Progenitor cell of endocrine pancreas (in vitro differentiated cells): Measurements from ENCODE around the gene PRKN. TPM values are rescaled to one million over a fixed set of nuclear protein-coding genes. Genes with fewer than 3 reads are reported as not detected.

Source experiments
- DNase-seq: peaks from one replicate; pipeline ENCODE4 v3.0.0; 2021; ENCODE audit warnings: low spot score; ENCODE audit not compliant: unreplicated experiment
- H3K27ac Mint-ChIP-seq: 2 replicates; pipeline ENCODE4 v1.8.0; 2021; ENCODE audit warnings: mild to moderate bottlenecking, moderate library complexity, mixed read lengths
- H3K27me3 Mint-ChIP-seq: 2 replicates; pipeline ENCODE4 v1.8.0; 2021; ENCODE audit warnings: mixed read lengths
- H3K36me3 Mint-ChIP-seq: 2 replicates; pipeline ENCODE4 v1.8.0; 2022; ENCODE audit warnings: mixed read lengths; ENCODE audit not compliant: insufficient read depth
- H3K4me1 Mint-ChIP-seq: 2 replicates; pipeline ENCODE4 v1.8.0; 2021; ENCODE audit warnings: low read depth, mixed read lengths
- H3K4me3 Mint-ChIP-seq: 2 replicates; pipeline ENCODE4 v1.8.0; 2021; ENCODE audit warnings: low read depth, mild to moderate bottlenecking, moderate library complexity, mixed read lengths
- H3K9me3 Mint-ChIP-seq: 2 replicates; pipeline ENCODE4 v1.8.0; 2021; ENCODE audit warnings: low read depth, mixed read lengths
- total RNA-seq: library from RNA; stranded (reverse); gene quantifications from 2 replicates; pipeline ENCODE4 v1.2.1, GENCODE V29; 2021
- TF ChIP-seq, protein P1 (sequence below): fragments of 200-600 bp; sonication (generic); IDR thresholded peaks from one replicate; pipeline ENCODE4 v1.5.0; 2021; ENCODE audit warnings: antibody characterized with exemption, mild to moderate bottlenecking; ENCODE audit not compliant: unreplicated experiment

Gene PRKN
- total RNA-seq, 1 donor from 2014 or later: 4.6 TPM

DNA sequence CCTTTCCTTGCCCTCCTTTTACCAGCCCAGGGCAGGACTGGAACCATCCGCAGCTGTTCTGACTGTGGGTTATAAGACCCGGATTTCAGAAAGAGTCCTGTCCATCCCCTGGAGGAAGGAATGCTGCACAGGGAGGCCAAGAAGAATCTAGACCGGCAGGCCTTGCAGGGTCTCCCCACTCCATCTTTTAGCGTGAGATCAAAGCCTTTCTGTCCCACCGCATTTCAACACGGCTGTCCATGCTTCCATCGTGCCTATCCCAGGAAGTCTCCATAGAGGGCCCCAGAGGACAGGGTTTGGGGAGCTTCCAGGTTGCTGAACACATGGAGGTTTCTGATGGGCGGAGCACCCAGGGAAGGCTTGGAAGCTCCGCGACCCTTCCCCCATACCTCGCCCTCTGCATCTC, 1374.4 kb downstream of the PRKN start:
- H3K36me3 Mint-ChIP-seq: no peaks in the 10 kb centered on the region

DNA sequence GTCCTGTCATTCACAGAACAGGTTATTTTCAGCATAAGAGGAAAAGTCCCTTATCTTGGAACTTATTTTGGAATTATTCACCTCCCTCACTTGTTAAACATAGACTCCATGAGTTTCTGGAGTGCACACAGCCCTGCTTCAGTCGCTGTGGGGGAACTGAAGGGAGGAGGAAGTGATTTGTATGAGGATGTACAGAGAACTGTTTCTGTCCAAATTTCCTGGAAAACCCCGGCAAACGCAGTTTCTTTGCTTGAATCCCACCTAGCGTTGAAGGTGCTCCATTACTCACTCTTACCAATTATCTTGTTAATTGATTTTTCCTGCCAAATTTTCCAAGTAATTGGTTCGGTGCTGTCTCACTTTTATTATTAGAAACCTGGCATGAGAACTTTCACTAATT, 1375.7 kb downstream of the PRKN start:
- Mint-ChIP-seq H3K4me3 (no peak overlapping the region), H3K36me3 (no peaks in the 10 kb centered on the region), H3K9me3 (no peaks in the 10 kb centered on the region), H3K4me1 (no peaks in the 10 kb centered on the region), H3K27ac (no peak overlapping the region), H3K27me3 (no peaks in the 10 kb centered on the region)
- TF ChIP-seq, protein P1, sequence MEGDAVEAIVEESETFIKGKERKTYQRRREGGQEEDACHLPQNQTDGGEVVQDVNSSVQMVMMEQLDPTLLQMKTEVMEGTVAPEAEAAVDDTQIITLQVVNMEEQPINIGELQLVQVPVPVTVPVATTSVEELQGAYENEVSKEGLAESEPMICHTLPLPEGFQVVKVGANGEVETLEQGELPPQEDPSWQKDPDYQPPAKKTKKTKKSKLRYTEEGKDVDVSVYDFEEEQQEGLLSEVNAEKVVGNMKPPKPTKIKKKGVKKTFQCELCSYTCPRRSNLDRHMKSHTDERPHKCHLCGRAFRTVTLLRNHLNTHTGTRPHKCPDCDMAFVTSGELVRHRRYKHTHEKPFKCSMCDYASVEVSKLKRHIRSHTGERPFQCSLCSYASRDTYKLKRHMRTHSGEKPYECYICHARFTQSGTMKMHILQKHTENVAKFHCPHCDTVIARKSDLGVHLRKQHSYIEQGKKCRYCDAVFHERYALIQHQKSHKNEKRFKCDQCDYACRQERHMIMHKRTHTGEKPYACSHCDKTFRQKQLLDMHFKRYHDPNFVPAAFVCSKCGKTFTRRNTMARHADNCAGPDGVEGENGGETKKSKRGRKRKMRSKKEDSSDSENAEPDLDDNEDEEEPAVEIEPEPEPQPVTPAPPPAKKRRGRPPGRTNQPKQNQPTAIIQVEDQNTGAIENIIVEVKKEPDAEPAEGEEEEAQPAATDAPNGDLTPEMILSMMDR: no peak
- DNase-seq: no peak

More for the DNA sequence above, 1374.4 kb downstream of the PRKN start:
- H3K4me3 Mint-ChIP-seq: no peak overlapping the region
- H3K4me1 Mint-ChIP-seq: no peaks in the 10 kb centered on the region
- no peak for DNase-seq
- TF ChIP-seq, protein P1: peak; percentile 41
- H3K27me3 Mint-ChIP-seq: no peaks in the 10 kb centered on the region
- H3K9me3 Mint-ChIP-seq: no peaks in the 10 kb centered on the region
- H3K27ac Mint-ChIP-seq: no peak overlapping the region

DNA sequence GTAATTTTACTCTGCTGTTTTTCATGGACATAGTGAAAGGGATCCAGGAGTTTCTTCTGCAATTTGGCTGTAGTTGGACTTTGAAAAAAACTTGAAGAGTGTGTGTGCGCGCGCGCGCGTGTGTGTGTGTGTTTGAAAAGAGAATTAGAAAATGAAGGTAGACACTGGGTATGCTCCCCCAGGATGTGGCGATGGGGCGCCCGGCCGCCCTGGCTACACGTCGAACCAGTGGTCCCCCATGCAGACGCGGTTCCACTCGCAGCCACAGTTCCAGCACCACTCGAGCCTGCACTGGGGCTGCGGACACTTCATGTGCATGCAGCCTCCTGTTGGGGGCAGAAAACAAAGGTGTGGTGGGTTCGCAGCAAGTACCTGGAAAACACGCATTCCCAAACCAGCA, 1377.7 kb downstream of the PRKN start:
- Mint-ChIP-seq H3K9me3 (no peaks in the 10 kb centered on the region), H3K4me1 (no peaks in the 10 kb centered on the region), H3K27me3 (no peaks in the 10 kb centered on the region), H3K36me3 (no peaks in the 10 kb centered on the region), H3K27ac (no peak overlapping the region), H3K4me3 (no peak overlapping the region)
- TF ChIP-seq, protein P1: no peak
- no peak for DNase-seq

DNA sequence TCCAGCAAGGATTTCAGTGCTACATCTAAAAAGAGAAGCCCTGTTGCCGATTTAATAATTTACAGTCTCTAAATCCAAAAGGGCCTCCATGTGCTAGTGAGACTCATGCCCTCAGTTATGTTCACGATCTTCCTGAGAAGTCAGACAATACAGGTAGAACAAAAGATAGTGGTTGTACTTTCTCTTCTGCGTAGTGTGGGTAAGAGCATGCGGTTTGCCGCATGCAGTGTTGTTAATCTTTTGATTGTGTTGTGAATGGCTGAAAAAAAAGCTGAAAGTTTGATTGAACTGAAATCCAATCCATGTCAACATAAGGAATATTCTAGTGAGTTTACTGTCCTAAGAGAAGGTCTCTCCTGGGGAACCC, 1379.0 kb downstream of the PRKN start:
- TF ChIP-seq, protein P1: no peak
- no peak for DNase-seq
- Mint-ChIP-seq H3K4me3 (no peak overlapping the region), H3K27ac (no peak overlapping the region), H3K27me3 (no peaks in the 10 kb centered on the region), H3K4me1 (no peaks in the 10 kb centered on the region), H3K36me3 (no peaks in the 10 kb centered on the region), H3K9me3 (no peaks in the 10 kb centered on the region)

DNA sequence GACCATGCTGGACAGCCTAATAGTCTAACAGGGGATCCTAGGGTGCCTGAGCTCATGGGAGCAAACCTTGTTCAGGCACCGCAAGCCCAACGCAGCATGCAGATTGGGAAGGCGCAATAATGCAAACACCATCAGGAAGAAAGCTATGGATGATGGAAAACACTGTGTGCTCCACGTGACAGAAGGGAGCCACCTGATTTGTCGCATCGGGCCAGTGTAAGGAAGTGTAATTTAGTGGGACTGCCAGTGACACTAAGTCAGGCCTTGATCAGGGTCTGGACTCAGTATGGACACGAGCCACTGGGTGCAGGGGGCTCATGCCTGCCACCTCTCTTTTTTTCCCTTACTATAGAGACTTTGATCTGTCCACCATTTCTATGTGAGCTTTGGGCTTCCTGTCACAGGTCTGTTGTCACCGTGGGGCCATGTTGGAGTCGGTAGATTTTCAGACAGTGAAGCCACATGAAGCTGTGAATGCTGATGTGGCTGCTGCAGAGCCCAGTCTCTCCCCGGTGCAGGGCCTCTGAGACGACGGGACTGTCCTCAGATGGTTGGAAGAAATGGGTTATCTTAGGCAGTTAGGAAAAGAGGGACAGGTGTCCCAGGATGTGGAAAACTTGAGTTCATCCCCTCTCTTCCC, 1379.5 kb downstream of the PRKN start:
- Mint-ChIP-seq H3K27ac (no peak overlapping the region), H3K27me3 (no peaks in the 10 kb centered on the region), H3K4me3 (no peak overlapping the region), H3K4me1 (no peaks in the 10 kb centered on the region), H3K36me3 (no peaks in the 10 kb centered on the region), H3K9me3 (no peaks in the 10 kb centered on the region)
- DNase-seq: no peak
- TF ChIP-seq, protein P1: no peak
